RWPE2 (cell line): Measurements from ENCODE around the gene POFUT2.

Source experiments
- ATAC-seq: fragments of 200-7000 bp; cut with Tn5 transposase; 3 replicates; pipeline ENCODE4 v1.9.1; 2021; ENCODE audit warnings: low read depth
- DNase-seq: peaks from one replicate; pipeline ENCODE4 v3.0.0-alpha.2; 2020; ENCODE audit warnings: low spot score
- H3K27ac ChIP-seq: fragments of 450-650 bp; 2 replicates; pipeline ENCODE4 v1.5.1; 2017; ENCODE audit warnings: mild to moderate bottlenecking; ENCODE audit not compliant: poor library complexity, severe bottlenecking
- H3K27me3 ChIP-seq: fragments of 250-450 bp; sonication (Bioruptor Pico); 2 replicates; pipeline ENCODE4 v1.5.1; 2021; ENCODE audit warnings: mild to moderate bottlenecking, moderate library complexity; ENCODE audit not compliant: insufficient read depth, poor library complexity, severe bottlenecking
- H3K36me3 ChIP-seq: fragments of 250-450 bp; sonication (Bioruptor Pico); 2 replicates; pipeline ENCODE4 v1.5.1; 2020; ENCODE audit warnings: low read depth, mild to moderate bottlenecking, moderate library complexity
- H3K4me1 ChIP-seq: fragments of 250-450 bp; sonication (Bioruptor Pico); 2 replicates; pipeline ENCODE4 v1.5.1; 2021; ENCODE audit warnings: mild to moderate bottlenecking, moderate library complexity; ENCODE audit not compliant: insufficient read depth, poor library complexity, severe bottlenecking
- H3K4me3 ChIP-seq: fragments of 250-450 bp; sonication (Bioruptor Pico); 2 replicates; pipeline ENCODE4 v1.5.1; 2021; ENCODE audit warnings: mild to moderate bottlenecking, moderate library complexity; ENCODE audit not compliant: severe bottlenecking
- H3K9me3 ChIP-seq: fragments of 250-450 bp; sonication (Bioruptor Pico); 2 replicates; pipeline ENCODE4 v1.5.1; 2021; ENCODE audit warnings: mild to moderate bottlenecking, moderate library complexity; ENCODE audit not compliant: severe bottlenecking
- TF ChIP-seq, protein P1 (sequence below): fragments of 450-650 bp; IDR thresholded peaks from one replicate; pipeline ENCODE4 v1.5.1; 2017; ENCODE audit warnings: mild to moderate bottlenecking, moderate library complexity; ENCODE audit not compliant: poor library complexity, severe bottlenecking

The POFUT2 gene

DNA sequence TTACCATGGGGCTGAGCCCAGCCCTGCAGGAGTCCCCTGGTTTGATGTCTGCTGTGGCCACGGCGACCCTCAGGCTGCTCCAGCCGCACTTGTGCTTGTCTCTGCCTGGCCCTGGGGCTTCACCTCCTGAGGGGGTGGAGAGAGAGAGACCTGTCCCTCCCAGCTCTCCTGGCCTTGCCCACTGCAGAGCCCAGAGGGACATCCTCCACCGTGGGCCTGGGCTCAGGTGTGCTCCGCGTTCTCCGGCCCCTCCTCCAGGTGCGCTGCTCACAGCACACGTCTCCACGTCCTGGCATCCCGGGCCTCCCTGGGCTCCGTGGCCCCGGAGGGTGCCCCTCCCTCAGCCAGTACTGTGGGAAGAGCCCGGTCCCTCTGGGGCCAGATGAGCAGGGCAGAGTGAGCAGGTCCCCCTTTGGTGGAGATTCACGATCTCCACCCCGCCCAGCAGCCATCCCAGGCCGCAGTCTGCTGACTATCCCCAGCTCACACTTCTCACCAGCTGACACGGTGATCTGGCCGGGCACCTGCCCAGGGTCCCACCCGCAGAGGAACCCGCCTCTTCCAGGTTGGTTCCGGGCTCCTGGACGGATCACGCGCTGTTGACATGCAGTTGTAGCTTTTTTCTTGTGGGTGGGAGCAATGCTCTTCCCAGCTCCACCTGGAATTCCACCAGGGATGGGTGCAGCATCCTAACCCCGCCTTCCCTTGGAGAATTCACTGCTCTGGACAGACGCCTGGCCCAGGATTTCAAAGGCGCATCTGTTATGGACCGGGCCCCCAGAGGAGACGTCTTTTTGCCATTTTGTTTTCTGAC is 41.8 kb upstream of the POFUT2 start:
- Histone ChIP-seq H3K4me3 (no peak overlapping the region), H3K27me3 (no peaks in the 10 kb centered on the region), H3K36me3 (no peaks in the 10 kb centered on the region), H3K27ac (peak overlapping the region; percentile 56), H3K9me3 (no peaks in the 10 kb centered on the region), H3K4me1 (peaks cover 29% of the 10 kb centered on the region)
- ATAC-seq (peak; percentile 58), DNase-seq (peak; percentile 62)
- TF ChIP-seq, protein P1, sequence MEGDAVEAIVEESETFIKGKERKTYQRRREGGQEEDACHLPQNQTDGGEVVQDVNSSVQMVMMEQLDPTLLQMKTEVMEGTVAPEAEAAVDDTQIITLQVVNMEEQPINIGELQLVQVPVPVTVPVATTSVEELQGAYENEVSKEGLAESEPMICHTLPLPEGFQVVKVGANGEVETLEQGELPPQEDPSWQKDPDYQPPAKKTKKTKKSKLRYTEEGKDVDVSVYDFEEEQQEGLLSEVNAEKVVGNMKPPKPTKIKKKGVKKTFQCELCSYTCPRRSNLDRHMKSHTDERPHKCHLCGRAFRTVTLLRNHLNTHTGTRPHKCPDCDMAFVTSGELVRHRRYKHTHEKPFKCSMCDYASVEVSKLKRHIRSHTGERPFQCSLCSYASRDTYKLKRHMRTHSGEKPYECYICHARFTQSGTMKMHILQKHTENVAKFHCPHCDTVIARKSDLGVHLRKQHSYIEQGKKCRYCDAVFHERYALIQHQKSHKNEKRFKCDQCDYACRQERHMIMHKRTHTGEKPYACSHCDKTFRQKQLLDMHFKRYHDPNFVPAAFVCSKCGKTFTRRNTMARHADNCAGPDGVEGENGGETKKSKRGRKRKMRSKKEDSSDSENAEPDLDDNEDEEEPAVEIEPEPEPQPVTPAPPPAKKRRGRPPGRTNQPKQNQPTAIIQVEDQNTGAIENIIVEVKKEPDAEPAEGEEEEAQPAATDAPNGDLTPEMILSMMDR, result no peak

DNA sequence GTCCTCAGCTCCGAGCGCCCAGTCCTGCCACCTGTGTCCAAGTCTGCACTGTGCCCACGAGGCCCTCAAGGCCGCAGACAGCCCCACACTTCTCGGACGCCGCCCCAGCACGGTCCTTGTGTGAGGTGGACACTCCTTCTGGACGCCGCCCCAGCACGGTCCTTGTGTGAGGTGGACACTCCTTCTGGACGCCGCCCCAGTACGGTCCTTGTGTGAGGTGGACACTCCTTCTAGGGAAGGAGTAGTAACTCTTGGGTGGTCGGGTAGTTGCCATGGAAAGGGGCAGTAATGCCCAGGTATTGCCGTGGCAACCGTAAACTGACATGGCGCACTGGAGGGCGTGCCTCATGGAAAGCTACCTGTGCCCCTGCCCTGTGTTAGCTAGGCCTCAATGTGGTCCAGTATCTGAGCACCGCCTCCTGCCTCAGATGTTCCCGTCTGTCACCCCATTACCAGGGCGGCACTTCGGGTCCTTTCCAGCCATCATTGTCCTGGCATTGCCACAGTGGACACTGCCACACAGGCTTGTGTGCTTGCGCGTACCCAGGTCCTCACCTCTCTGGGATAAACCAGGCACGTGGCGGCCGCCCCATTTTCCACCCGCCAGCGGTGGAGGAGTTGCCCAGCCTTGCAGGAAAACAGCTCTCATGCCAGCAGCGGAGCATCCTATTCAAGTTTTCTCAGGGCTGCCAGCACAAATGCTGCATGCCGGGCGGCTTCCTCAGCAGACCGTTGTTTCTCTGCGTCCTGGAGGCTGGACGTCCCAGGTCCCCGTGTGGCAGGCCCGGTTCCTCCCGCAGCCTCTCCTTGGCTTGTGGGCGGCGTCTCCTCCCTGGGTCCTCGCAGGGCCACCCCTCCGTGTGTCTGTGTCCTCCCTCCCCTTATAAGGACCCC is 40.8 kb upstream of the POFUT2 start:
- no peaks in the 10 kb centered on the region for H3K9me3 ChIP-seq
- H3K27ac ChIP-seq, result no peak overlapping the region
- H3K4me1 ChIP-seq, result peaks cover 20% of the 10 kb centered on the region
- DNase-seq (peak; percentile 57), ATAC-seq (no peak)
- H3K4me3 ChIP-seq, result no peak overlapping the region
- H3K36me3 ChIP-seq, result no peaks in the 10 kb centered on the region
- H3K27me3 ChIP-seq, result no peaks in the 10 kb centered on the region
- TF ChIP-seq, protein P1, result no peak

DNA sequence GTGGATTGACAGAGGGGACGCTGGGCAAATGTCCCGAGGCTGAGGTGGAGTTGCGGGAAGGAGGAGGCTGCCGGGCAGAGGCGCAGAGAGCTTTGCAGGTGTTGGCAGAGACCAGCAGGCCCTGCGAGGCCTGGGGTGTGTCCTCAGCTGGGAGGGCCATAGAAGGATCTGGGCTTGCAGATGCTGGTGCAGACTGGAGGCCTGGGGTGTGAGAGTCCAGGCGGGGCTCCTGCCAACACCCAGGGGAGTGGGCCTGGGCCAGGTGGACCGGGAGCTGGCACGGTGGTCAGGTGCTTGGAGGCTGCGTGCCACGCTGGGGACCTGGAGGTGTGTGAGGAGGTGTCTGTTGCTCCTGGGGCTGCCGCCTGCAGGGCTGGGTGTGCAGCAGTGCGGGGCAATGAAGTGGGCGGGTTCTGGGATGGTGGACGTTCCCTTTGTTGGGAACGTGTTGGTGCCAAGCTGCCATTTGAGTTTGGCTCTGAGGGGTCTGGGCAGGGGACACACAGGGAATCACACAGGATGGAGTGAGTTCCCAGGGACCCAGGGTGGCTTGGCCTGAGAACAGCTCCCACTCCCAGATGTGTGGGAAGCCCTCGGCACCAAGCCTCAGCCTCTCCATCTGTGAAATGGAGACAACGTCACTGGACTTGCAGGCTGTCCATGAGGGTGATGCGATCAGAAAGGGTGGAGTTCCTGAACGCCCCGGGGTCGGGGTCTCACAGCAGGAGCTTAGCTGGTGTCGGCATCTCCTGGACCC is 39.9 kb upstream of the POFUT2 start:
- no peak overlapping the region for H3K27ac ChIP-seq
- H3K4me1 ChIP-seq, result peaks cover 13% of the 10 kb centered on the region
- no peaks in the 10 kb centered on the region for H3K27me3 ChIP-seq
- ATAC-seq (no peak), DNase-seq (peak; percentile 73)
- no peak overlapping the region for H3K4me3 ChIP-seq
- TF ChIP-seq, protein P1, result no peak
- no peaks in the 10 kb centered on the region for H3K9me3 ChIP-seq
- H3K36me3 ChIP-seq, result no peaks in the 10 kb centered on the region

DNA sequence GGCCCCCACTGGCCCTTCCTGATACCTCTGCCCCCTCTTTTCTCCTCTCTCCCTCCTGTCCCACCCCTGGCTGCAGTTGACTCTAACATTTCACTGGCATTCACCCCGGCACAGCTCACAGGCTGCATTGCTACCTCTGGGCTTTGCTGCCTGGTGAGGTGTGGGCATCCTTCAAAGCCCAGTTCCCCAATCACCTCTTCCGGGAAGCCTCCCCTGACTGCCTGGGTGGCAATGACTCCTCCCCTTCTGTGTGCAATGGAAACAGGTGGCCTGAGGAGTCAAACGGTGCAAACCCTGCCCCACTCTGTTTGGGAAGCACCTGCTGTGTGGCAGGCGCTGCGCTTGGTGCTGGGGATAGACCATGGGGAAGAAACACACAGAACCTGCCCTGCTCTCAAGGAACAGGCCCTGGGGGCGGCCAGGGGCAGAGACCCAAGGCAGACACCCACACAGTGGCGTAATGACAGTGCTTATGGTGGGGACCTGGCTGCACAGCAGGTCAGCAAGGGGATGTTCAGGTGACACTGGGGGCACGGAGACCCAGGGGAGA is 39.3 kb upstream of the POFUT2 start:
- peaks cover 13% of the 10 kb centered on the region for H3K4me1 ChIP-seq
- DNase-seq (peak; percentile 54), ATAC-seq (no peak)
- no peak overlapping the region for H3K4me3 ChIP-seq
- H3K9me3 ChIP-seq, result no peaks in the 10 kb centered on the region
- no peaks in the 10 kb centered on the region for H3K27me3 ChIP-seq
- TF ChIP-seq, protein P1, result no peak
- no peaks in the 10 kb centered on the region for H3K36me3 ChIP-seq
- no peak overlapping the region for H3K27ac ChIP-seq
